COLO668 (cell line): Measurements from ENCODE around the gene SDS.
A peak's percentile ranks its signal among the peaks of the same experiment; 100 is the strongest.

Experiments
- DNase-seq: peaks from one replicate; lab custom pipeline; 2025; ENCODE audit not compliant: unreplicated experiment; lab: John Stamatoyannopoulos, UW

Gene SDS, protein sequence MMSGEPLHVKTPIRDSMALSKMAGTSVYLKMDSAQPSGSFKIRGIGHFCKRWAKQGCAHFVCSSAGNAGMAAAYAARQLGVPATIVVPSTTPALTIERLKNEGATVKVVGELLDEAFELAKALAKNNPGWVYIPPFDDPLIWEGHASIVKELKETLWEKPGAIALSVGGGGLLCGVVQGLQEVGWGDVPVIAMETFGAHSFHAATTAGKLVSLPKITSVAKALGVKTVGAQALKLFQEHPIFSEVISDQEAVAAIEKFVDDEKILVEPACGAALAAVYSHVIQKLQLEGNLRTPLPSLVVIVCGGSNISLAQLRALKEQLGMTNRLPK

DNA sequence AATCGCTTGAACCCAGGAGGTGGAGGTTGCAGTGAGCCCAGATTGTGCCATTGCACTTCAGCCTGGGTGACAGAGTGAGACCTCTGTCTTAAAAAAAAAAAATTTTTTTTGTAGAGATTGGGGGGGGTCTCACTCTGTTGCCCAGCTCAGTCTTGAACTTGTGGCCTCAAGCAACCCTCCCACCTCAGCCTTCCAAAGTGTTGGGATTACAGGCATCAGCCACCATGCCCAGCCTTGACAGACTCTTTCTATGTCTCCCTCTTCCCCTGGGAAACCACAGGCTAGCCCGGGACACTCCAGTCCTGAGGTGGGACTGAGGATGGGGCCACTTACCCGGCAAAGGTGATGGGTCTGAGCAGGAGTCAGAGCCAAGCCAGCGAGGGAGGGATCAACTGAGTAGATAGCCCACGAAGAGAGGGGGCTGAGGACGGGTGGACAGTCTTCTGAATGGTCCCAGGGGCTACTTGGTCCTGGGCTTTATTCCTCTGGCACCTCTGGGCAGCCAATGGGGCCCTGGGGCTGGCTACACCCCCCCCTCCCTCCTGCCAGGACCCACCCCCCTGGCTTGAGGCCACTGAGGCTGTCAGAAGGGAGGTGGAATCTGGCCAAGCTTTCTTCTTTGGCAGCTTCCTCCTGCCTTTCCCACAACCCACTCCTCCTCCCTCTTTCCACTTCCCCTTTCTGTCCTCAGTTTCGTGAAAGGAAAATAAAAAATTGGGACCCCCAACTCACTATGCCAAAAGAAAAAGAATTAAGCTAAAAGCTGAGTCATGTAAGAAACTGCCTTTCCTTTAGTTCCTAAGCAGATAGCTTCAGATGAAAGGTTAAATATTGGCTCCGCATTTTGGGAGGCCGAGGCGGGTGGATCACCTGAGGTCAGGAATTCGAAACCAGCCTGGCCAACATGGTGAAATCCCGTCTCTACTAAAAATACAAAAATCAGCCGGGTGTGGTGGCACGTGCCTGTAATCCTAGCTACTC lies at the start of gene SDS:
Gene SDS, minus strand, starts transcription at position 453 of the 981 bp plus-strand sequence. CDS start 4,179 bp downstream, outside the sequence.
- no peak for DNase-seq

DNA sequence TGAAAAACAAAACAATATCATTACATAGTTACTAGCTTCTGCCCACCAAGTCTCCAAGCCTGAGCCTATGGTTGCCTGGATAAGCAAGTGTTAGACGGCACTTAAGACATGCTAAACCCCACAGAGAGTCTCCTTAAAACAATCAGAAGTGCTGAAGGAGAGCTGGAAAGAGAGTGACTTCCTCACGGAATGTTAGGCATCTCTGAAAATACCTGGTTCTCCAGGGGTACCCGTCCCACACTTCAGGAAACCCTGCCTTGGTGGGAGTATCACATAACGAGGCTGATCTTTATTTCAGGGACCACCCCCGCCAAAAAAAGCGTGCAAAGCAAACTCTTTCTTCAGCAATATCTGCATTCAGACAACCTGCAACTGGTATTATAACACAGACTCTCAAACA lies 49.6 kb upstream of the SDS start:
- no peak for DNase-seq

DNA sequence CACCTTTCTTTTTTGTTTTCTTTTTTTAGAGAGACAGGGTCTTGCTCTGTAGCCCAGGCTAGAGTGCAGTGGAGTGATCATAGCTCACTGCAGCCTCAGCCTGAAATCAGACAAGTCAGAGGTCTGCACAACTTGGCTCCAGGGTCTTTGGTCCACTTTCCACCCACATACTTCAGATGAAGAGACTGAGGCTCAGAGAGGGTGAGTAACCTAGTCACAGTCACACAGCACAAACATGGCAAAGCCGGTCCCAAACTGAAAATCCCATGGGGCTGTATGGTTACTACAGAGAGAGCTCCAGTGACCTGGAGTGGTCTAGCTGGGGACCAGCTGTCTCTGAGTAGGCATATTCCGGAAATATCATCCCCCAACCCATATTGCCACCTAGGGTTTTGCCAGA lies 48.8 kb upstream of the SDS start:
- DNase-seq, result no peak

DNA sequence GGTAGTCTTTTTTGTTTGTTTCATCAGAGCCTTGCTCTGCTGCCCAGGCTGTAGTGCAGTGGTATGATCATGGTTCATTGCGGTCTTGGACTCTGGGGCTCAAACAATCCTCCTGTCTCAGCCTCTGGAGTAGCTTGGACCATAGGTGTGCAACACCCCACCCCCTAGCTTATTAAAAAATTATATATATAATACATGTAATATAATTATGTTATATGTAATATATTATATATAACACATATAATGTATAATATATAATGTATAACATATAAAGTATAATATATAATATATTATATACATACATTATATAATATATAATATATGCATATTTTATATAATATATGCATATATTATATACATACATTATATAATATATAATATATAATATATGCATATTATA lies 46.2 kb upstream of the SDS start:
- no peak for DNase-seq

DNA sequence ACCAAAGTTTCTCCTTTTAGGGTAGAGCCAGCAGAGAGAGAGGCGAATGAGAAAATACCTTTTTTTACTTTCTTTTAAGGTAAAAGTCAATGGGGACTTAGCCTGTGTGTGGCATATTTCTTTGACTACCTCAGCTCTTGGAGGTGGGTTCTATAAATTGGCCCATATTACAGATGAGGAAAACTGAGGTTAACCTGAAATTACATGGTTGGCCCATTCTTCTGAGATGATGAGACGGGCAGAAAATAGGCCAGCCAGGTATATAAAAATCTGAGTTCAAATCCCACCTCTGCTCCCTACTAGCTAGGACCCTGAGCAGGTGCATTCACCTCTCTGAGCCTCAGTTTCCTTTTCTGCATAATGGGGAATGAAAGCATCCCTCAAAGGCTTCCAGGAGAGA lies 45.6 kb upstream of the SDS start:
- no peak for DNase-seq

DNA sequence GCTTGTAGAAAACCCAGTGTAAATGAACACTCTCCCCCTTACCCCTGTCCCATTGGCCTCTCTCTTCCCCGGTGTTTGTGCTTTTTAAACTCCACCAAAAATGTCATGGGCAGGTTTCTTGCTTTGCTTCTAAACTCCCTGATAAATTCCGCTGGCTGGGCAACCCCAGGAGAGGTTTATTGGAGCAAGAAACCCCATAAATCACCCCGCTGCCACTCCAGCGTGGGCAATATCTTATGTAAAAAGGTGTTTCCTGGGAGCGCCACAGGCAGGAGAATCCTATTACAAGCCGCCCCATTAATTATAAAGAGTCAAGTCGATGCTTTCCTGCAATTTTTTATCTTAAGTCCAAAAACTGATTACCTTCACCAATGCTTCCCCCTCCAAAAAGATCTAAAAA lies 45.2 kb upstream of the SDS start:
- DNase-seq, result no peak

DNA sequence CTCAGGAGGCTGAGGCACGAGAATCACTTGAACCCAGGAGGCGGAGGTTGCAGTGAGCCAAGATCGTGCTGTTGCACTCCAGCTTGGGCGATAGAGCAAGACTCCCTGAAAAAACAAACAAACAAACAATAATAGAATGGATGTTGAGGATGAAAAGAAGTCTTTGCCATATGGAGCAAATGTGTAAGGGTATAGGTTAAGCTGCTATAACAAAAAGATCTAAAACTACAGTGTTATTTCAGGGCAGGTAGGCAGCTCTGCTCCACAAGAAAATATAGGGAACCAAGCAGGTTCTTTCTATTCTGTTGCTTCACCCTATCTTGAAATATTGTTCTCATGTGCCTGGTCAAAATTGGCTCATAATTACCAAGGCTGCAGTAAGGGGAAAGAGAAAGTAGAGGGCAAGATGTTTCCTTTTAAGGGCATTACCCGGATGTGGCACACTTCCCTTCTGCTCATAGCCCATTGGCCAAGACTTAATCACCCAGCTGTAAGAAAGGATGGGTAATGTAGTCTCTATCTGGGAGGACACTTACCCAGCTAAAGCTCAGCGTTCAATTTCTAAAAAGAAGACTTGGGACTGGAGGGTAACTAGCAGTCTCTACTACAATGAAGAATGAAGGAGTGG lies 42.0 kb upstream of the SDS start:
- DNase-seq, result no peak

DNA sequence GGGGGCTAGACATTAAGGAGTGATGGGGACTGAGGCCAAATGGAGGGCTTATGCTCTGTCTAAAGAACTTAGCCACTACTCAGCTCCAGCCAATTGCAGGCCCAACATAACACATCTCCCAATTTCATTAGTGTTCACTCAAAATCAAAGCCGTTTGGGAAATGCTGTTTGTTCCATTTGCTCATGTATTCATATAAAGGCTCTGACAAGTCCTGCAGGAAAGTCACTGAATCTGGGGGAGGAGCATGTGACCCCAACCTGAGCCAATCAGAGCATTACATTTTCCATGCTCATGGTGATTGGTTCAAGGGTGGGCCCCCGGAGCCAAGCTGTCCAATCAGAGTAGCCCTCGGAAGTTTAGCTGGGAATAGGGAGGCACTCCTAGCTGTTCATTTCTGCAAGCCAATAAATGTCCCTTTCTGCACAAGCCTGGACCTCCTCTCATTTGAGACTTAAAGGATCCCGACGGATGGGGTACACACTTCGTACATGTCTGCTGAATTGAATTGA lies 39.4 kb upstream of the SDS start:
- no peak for DNase-seq

DNA sequence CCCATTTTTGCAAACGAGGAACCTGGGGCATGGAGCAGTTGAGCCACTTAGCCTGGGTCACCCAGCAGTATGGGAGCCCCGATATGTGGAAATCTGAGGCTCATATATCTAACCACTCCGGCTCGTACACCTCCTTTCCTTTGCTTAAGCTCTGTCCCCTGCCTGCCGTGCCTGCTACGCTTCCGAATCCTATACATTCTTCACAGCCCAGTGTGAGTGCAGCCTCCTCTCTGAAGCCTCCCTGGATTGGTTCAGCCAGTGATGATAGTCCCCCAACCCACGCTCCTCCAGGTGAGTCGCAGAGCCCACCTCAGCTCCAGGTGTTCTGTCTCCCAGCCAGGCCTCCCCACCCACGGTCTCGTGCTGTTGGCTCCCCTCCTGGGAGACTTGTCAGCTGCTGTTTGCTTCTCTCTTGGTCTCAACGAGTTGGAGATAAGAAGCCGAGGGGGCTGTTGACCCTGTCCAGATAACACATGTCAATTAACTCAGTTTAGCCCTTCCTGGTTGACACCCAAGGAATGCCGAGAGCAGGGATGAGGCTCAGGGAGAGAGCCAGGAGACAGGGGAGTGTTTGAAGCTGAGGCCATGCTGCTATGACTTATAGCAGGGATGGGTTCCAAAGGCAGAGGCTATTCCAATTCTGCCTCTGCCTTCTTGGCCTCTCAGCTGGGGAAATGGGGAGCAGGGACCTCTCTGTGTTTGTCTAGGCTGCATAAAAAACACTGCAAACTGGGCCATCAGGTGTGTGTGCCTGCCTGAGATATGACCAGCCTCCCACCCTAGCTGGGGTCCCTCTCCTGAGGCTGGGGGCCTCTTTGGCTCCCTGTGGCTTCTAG lies 37.5 kb upstream of the SDS start:
- no peak for DNase-seq

DNA sequence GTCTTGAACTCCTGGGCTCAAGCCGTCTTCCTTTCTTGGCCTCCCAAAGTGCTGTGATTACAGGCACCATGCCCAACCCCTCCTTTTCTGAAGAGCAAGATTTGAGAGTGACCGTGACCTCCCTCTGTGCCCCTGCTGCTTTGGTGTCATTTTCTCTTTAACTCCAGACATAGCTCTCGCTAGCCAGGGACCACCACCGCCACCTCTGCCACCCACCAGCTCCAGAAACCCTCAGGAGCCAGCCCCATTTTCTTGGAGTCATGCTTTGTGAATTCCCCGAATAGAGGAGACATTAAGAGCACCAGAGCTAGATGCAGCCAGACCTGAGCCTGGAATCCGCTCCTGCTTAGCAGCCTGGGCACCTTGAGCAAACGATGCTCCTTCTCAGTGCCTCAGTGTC lies 36.6 kb upstream of the SDS start:
- no peak for DNase-seq

DNA sequence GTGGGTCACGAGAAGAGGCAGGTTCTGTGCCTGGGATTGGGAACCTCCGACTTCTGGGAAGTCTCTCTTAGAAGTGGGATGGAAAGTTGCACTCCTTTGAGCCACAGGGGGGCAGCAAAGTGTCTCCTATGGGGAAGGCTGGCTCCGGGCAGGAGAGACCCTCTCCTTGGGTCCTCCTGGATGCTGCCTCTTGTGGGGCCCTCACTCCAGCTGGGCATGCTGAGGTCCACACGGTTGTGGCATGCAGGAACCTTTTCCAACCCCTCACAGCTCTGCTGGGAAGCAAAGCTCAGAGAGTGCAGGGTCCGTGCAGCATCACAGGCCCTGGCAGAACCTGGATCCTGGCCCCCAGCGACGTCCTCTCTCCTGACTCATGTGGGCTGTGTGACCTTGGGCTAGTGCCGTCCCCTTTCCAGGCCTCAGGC lies 35.9 kb upstream of the SDS start:
- peak; percentile 49 for DNase-seq

DNA sequence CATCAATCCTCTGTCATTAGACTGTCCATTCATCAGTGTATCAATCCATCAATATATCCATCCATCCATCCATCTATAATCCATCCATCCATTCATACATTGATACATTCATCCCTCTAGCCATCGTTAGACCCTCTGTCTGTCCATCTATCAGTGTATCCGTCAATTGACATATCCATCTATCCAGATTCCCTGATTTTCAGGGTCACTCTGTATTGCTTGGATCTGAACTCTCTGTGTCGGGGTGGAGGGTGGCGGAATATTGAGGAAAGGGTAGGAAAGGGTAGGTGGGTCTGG lies 35.6 kb upstream of the SDS start:
- no peak for DNase-seq

DNA sequence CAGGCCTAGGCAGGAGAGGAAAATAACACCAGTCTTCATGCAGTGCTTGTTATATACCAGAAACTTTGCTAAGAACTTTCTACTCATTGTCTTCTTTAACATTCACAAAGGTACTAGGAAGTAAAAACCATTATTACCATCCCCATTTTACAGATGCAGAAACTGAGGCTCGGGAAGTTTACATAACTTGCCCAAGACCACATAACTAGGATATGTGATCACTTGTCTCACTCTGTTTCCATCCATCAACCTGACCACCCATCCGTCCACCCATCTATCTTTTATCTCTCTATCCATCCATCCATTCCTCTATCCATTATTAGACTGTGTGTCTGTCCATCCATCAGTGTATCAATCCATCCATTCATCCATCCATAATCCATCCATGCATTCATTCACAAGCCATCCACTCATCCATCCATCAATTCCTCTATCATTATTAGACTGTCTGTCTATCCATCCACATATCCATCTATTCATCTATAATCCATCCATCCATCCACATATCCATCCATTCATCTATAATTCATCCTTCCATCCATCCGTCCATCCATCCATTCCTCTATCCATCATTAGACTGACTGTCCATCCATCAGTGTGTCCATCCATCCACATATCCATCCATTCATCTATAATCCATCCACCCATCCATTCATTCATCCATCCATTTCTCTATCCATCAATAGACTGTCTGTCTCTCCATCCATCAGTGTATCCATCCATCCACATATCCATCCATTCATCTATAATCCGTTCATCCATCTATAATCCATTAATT lies 35.0 kb upstream of the SDS start:
- DNase-seq, result no peak

DNA sequence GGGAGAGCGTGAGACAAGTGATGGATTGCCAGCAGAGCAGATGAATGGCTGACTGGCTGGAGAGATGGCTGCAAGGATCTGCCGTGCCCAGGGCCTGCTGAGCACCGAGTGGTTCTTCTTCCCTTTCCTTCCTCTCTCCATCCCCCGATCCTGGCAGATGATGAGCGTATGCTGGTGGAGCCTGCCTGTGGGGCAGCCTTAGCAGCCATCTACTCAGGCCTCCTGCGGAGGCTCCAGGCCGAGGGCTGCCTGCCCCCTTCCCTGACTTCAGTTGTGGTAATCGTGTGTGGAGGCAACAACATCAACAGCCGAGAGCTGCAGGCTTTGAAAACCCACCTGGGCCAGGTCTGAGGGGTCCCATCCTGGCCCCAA lies 34.0 kb upstream of the SDS start:
- no peak for DNase-seq

DNA sequence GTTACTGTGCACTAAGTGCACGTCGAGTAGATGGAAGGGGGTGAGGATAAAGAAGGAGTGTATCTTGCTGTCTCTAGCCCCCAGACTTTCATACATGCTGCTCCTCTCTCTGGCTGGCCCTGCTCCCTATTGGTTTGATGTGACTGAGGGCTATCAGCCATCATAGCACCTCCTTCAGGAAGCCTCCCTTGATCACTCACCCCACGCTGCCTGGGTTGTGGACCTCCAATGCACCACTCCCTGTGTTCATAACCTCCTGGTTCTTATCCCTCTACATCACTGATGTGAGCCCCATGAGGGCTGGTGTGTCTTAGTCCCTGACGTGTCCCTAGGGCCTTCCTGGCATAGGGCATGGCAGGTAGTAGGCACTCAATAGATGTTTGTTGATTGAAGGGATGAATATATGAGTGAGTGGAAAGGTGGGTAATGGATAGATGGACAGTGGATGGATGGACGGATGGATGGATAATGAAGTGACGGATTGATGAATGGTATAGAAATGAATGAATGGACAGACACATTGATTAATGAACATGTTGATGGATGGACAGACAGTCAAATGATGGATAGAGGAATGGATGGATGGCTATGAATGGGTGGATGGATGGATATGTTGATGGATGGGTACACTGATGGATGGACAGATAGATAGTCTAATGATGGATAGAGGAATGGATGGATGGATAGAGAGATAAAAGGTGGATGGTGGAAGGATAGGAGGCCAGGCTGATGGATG lies 33.5 kb upstream of the SDS start:
- no peak for DNase-seq

DNA sequence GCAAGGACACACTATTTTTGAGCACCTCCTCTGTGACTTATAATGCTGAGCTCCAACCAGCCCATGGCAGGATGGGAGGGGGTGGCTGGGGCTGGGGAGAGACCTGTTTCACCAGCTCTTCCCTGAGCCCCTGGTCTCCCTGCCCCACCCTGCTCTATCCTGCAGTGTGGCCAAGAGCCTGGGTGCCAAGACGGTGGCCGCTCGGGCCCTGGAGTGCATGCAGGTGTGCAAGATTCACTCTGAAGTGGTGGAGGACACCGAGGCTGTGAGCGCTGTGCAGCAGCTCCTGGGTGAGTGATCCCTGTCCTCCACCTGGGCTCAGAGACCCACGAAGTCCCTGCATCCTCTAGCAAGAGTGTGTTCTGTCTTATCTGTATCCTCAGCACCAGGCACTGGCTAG lies 32.9 kb upstream of the SDS start:
- no peak for DNase-seq

DNA sequence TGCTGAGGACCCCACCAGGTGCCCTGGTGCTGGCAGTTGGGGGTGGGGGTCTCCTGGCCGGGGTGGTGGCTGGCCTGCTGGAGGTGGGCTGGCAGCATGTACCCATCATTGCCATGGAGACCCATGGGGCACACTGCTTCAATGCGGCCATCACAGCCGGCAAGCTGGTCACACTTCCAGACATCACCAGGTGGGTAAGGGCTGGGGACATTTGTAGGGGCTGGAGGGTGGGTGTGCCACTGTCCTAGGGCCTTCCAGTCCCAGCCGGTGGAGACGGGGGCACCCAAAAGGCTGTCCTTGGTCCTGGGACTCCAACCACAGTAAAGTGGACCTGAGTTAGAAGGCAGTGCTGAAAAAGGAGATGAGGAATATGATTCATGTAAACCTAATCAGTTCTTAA lies 31.7 kb upstream of the SDS start:
- DNase-seq, result no peak

DNA sequence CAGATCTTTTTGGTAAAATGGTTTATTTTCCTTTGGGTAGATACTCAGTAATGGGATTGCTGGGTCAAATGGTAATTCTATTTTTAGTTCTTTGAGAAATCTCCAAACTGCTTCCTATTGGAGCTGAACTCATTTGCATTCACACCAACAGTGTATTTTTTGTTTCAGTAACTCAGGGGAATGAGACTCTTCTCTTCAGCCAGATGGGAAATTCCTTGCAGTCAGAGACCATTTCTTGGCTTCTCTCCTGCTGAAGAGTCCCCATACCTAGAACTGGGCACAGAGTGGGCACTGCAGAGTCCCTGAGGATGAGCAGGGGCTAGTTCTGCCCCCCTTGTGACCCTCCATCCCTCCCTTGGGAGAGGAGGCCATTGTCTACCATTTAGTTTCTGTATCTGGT lies 29.3 kb upstream of the SDS start:
- DNase-seq, result no peak

DNA sequence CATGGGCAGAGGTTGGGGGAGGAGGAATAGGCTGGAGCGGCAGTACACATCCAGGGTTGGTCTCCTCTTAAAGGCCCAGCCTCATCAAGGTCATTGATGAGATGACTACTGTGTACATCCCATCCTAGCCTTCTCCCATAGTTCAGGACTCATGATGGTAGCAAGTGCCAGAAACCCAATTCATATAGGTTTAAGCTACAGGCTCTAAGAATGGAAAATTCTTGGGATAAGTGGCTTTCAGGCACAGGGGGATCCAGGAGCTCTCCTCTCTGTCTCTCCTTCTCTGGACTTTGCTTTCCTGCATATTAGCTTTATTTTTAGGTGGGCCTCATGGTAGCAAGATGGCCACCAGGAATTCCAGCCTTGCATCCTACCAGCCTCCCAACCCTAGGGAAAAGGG lies 24.8 kb upstream of the SDS start:
- no peak for DNase-seq

DNA sequence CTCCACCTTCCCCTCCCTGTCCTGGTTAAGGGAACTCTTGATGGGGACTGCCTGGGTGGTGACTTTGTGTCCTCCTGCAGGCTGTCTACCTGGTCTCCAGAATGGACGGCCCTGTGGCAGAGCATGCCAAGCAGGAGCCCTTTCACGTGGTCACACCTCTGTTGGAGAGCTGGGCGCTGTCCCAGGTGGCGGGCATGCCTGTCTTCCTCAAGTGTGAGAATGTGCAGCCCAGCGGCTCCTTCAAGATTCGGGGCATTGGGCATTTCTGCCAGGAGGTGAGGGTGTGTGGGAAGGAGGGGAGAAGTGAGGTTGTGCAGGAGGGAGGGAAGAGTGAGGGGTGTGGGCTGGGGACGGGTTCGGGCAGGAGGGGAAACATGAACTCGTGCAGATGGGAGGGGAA lies 24.2 kb upstream of the SDS start:
- no peak for DNase-seq
